H9 (cell line): Measurements from ENCODE around the gene PPIH. TPM values are rescaled to one million over a fixed set of nuclear protein-coding genes. Genes with fewer than 3 reads are reported as not detected.
"Not testable (repeated sequence)": the region's sequence is repeated elsewhere in the genome, so short reads cannot be mapped to it uniquely, and the experiment has no call there.

Source experiments
- DNase-seq: peaks from one replicate; pipeline ENCODE4 v3.0.0-alpha.2; 2017
- H2AFZ ChIP-seq: one replicate; pipeline ENCODE4 v1.6.1; 2013; ENCODE audit warnings: mild to moderate bottlenecking, low read length, control low read depth, moderate library complexity
- H2AK5ac ChIP-seq: 2 replicates; pipeline ENCODE4 v1.6.1; 2013; ENCODE audit warnings: low read length, control low read depth, mixed read lengths; ENCODE audit not compliant: insufficient read length
- H2BK120ac ChIP-seq: one replicate; pipeline ENCODE4 v1.6.1; 2013; ENCODE audit warnings: low read depth, mild to moderate bottlenecking, low read length, control low read depth, inconsistent platforms; ENCODE audit not compliant: poor library complexity, severe bottlenecking
- H2BK12ac ChIP-seq: 2 replicates; pipeline ENCODE4 v1.6.1; 2013; ENCODE audit warnings: low read length, control low read depth, mixed read lengths, low read depth; ENCODE audit not compliant: insufficient read length
- H2BK15ac ChIP-seq: 2 replicates; pipeline ENCODE4 v1.6.1; 2013; ENCODE audit warnings: low read depth, low read length, control low read depth
- H2BK20ac ChIP-seq: one replicate; pipeline ENCODE4 v1.6.1; 2013; ENCODE audit warnings: low read depth, mild to moderate bottlenecking, low read length, control low read depth, inconsistent platforms; ENCODE audit not compliant: poor library complexity, severe bottlenecking
- H2BK5ac ChIP-seq: 2 replicates; pipeline ENCODE4 v1.6.1; 2013; ENCODE audit warnings: low read length, control low read depth, mixed read lengths; ENCODE audit not compliant: insufficient read length
- H3K14ac ChIP-seq: 2 replicates; pipeline ENCODE4 v1.6.1; 2013; ENCODE audit warnings: low read length, control low read depth; ENCODE audit not compliant: insufficient read depth
- H3K18ac ChIP-seq: 2 replicates; pipeline ENCODE4 v1.6.1; 2013; ENCODE audit warnings: low read depth, mild to moderate bottlenecking, mixed read lengths, low read length, control low read depth; ENCODE audit not compliant: insufficient read length
- H3K23ac ChIP-seq: 2 replicates; pipeline ENCODE4 v1.6.1; 2013; ENCODE audit warnings: low read length, control low read depth, mixed read lengths, low read depth; ENCODE audit not compliant: insufficient read length
- H3K23me2 ChIP-seq: 2 replicates; pipeline ENCODE4 v1.6.1; 2013; ENCODE audit warnings: low read depth, mild to moderate bottlenecking, mixed read lengths, low read length, control low read depth; ENCODE audit not compliant: insufficient read length, poor library complexity, severe bottlenecking
- H3K27ac ChIP-seq: 2 replicates; pipeline ENCODE4 v1.5.1; 2013; ENCODE audit warnings: low read length, control low read depth, mixed read lengths, low read depth; ENCODE audit not compliant: insufficient read length
- H3K27me3 ChIP-seq: 2 replicates; pipeline ENCODE4 v1.6.1; 2013; ENCODE audit warnings: low read length, control low read depth, inconsistent platforms; ENCODE audit not compliant: insufficient read depth
- H3K4ac ChIP-seq: 2 replicates; pipeline ENCODE4 v1.6.1; 2013; ENCODE audit warnings: low read depth, mild to moderate bottlenecking, control low read depth, inconsistent platforms, low read length, moderate library complexity
- H3K4me1 ChIP-seq: 2 replicates; pipeline ENCODE4 v1.6.1; 2013; ENCODE audit warnings: low read length, control low read depth, inconsistent platforms; ENCODE audit not compliant: insufficient read depth
- H3K4me2 ChIP-seq: 2 replicates; pipeline ENCODE4 v1.6.1; 2013; ENCODE audit warnings: low read length, control low read depth, mixed read lengths; ENCODE audit not compliant: insufficient read length, insufficient read depth
- H3K56ac ChIP-seq: 2 replicates; pipeline ENCODE4 v1.6.1; 2013; ENCODE audit warnings: low read depth, mild to moderate bottlenecking, mixed read lengths, low read length, control low read depth; ENCODE audit not compliant: insufficient read length
- H3K79me1 ChIP-seq: 2 replicates; pipeline ENCODE4 v1.6.1; 2013; ENCODE audit warnings: low read depth, mild to moderate bottlenecking, moderate library complexity, low read length, control low read depth, inconsistent platforms; ENCODE audit not compliant: insufficient read depth, poor library complexity, severe bottlenecking
- H3K79me2 ChIP-seq: 2 replicates; pipeline ENCODE4 v1.6.1; 2013; ENCODE audit warnings: low read length, control low read depth, inconsistent platforms; ENCODE audit not compliant: insufficient read depth
- H3K9ac ChIP-seq: 2 replicates; pipeline ENCODE4 v1.6.1; 2013; ENCODE audit warnings: low read length, control low read depth, mixed read lengths; ENCODE audit not compliant: insufficient read length; ENCODE audit errors: extremely low read depth
- H3K9me3 ChIP-seq: one replicate; pipeline ENCODE4 v1.6.1; 2013; ENCODE audit warnings: low read depth, low read length, inconsistent platforms; ENCODE audit not compliant: control insufficient read depth
- H3T11ph ChIP-seq: one replicate; pipeline ENCODE4 v1.6.1; 2013; ENCODE audit warnings: mild to moderate bottlenecking, low read length, control low read depth, inconsistent platforms
- H4K20me1 ChIP-seq: one replicate; pipeline ENCODE4 v1.6.1; 2013; ENCODE audit not compliant: control insufficient read depth, insufficient read length, insufficient read depth
- H4K5ac ChIP-seq: 2 replicates; pipeline ENCODE4 v1.6.1; 2013; ENCODE audit warnings: low read depth, mild to moderate bottlenecking, mixed read lengths, low read length, control low read depth; ENCODE audit not compliant: insufficient read length
- H4K8ac ChIP-seq: replicated peaks from 2 replicates; pipeline ENCODE4 v1.6.1; 2013; ENCODE audit warnings: low read length, control low read depth, mixed read lengths, low read depth; ENCODE audit not compliant: insufficient read length
- H4K91ac ChIP-seq: 2 replicates; pipeline ENCODE4 v1.6.1; 2013; ENCODE audit warnings: low read depth, mild to moderate bottlenecking, moderate library complexity, mixed read lengths, low read length, control low read depth; ENCODE audit not compliant: insufficient read length
- H3K27ac Mint-ChIP-seq, 3 experiments: 2 replicates in 2 of 3; 3 replicates in 1 of 3; pipeline ENCODE4 v1.8.0; 2020 to 2021; ENCODE audit warnings: mixed read lengths in 3 of 3, mild to moderate bottlenecking in 1 of 3, moderate library complexity in 1 of 3
- H3K27me3 Mint-ChIP-seq: 2 replicates; pipeline ENCODE4 v1.8.0; 2021; ENCODE audit warnings: low read depth, mild to moderate bottlenecking, moderate library complexity, mixed read lengths
- H3K36me3 Mint-ChIP-seq, 3 experiments: 2 replicates in 2 of 3; 3 replicates in 1 of 3; pipeline ENCODE4 v1.8.0; 2020 to 2021; ENCODE audit warnings: low read depth in 3 of 3, mixed read lengths in 3 of 3; ENCODE audit not compliant: insufficient read depth in 1 of 3
- H3K4me1 Mint-ChIP-seq, 2 experiments: 2 replicates each; pipeline ENCODE4 v1.8.0; 2020; ENCODE audit warnings: mixed read lengths in 2 of 2
- H3K4me3 Mint-ChIP-seq, 2 experiments: 2 replicates in 1 of 2; 3 replicates in 1 of 2; pipeline ENCODE4 v1.8.0; 2020 to 2021; ENCODE audit warnings: mild to moderate bottlenecking in 2 of 2, mixed read lengths in 2 of 2, moderate library complexity in 1 of 2
- H3K9me3 Mint-ChIP-seq, 2 experiments: 2 replicates in 1 of 2; 3 replicates in 1 of 2; pipeline ENCODE4 v1.8.0; 2020; ENCODE audit warnings: mild to moderate bottlenecking in 2 of 2, mixed read lengths in 2 of 2, moderate library complexity in 1 of 2
- WGBS: extraction: QIAGEN DNeasy Blood & Tissue Kit; methylation state at CpG from one replicate; pipeline ENCODE4 v1.1.7; 2013; ENCODE audit warnings: missing lambda C conversion rate, low lambda C conversion rate, mixed read lengths; ENCODE audit not compliant: insufficient read length; ENCODE audit errors: extremely low coverage; 5-methylcytosine and 5-hydroxymethylcytosine counted together
- total RNA-seq: library from RNA; stranded (reverse); gene quantifications from 2 replicates; pipeline ENCODE4 v1.2.1, GENCODE V29; 2021

PPIH gene
- total RNA-seq, 1 experiment from 2014 or later, result 89.3 TPM

GRCh38 chr1:42627205-42627604, 31.0 kb upstream of the PPIH start:
- H3K4me1 ChIP-seq, H2BK5ac ChIP-seq, DNase-seq, H4K8ac ChIP-seq, H3K4me1 Mint-ChIP-seq, H3K9me3 ChIP-seq, H3K9ac ChIP-seq, H3K27me3 Mint-ChIP-seq, H3K79me2 ChIP-seq, H4K5ac ChIP-seq, H3K23ac ChIP-seq, H3T11ph ChIP-seq, H3K27me3 ChIP-seq, H3K23me2 ChIP-seq, H3K14ac ChIP-seq, H3K27ac Mint-ChIP-seq, H3K27ac ChIP-seq, H4K91ac ChIP-seq, H4K20me1 ChIP-seq, H2BK120ac ChIP-seq, H2BK20ac ChIP-seq, H3K4me2 ChIP-seq, H3K9me3 Mint-ChIP-seq, H3K56ac ChIP-seq, H3K4ac ChIP-seq, H2AFZ ChIP-seq, H3K79me1 ChIP-seq, H2BK12ac ChIP-seq, H2BK15ac ChIP-seq, H3K18ac ChIP-seq, H3K4me3 Mint-ChIP-seq, H3K36me3 Mint-ChIP-seq, H2AK5ac ChIP-seq: not testable (repeated sequence)
- WGBS, result no CpG with 5 or more reads among the region's 3 CpGs
